Gastroesophageal sphincter (tissue), 4 donors: ENCODE results near the gene SPATA46. TPM values are rescaled to one million over a fixed set of nuclear protein-coding genes. Genes with fewer than 3 reads are reported as not detected.

Experiments used
- ATAC-seq: fragments of 150-250 bp; one replicate; pipeline ENCODE4 v1.9.1; 2016; ENCODE audit warnings: mild to moderate bottlenecking, moderate library complexity
- H3K27ac ChIP-seq, 4 donors: fragments of 200-600 bp; sonication (generic) in 3 of 4; 1 replicate in 3 of 4; 2 replicates in 1 of 4; pipeline ENCODE4 v1.5.1; 2016 to 2019
- H3K27me3 ChIP-seq: fragments of 200-600 bp; sonication (generic); one replicate; pipeline ENCODE4 v1.5.1; 2019
- H3K36me3 ChIP-seq, 2 donors: fragments of 200-600 bp; sonication (generic); one replicate each; pipeline ENCODE4 v1.5.1; 2019; ENCODE audit warnings: control low read depth in 1 of 2
- H3K4me1 ChIP-seq, 3 donors: fragments of 200-600 bp; sonication (generic); 1 replicate in 2 of 3; 2 replicates in 1 of 3; pipeline ENCODE4 v1.5.1; 2016 to 2019; ENCODE audit warnings: control low read depth in 2 of 3
- H3K4me3 ChIP-seq, 2 donors: fragments of 200-600 bp; sonication (generic); one replicate each; pipeline ENCODE4 v1.5.1; 2019; ENCODE audit warnings: mild to moderate bottlenecking in 1 of 2, moderate library complexity in 1 of 2
- H3K9me3 ChIP-seq, 3 donors: fragments of 200-600 bp; sonication (generic); one replicate each; pipeline ENCODE4 v1.5.1; 2017 to 2019; ENCODE audit warnings: control low read depth in 2 of 3
- CTCF ChIP-seq, 4 experiments: fragments of 200-600 bp in 2 of 4; fragments of 450-650 bp in 2 of 4; sonication (generic) in 1 of 4; IDR thresholded peaks; one replicate each; pipeline ENCODE4 v1.5.1; 2017 to 2019; ENCODE audit warnings: antibody characterized with exemption in 4 of 4, mild to moderate bottlenecking in 2 of 4, moderate library complexity in 2 of 4
- EP300 ChIP-seq: sonication (generic); formaldehyde crosslinking; IDR thresholded peaks from one replicate; pipeline ENCODE4 v1.6.1; 2017; ENCODE audit warnings: antibody characterized with exemption, mild to moderate bottlenecking
- POLR2A ChIP-seq, 2 donors: fragments of 450-650 bp; IDR thresholded peaks; one replicate each; pipeline ENCODE4 v1.6.1; 2017; ENCODE audit warnings: antibody characterized with exemption in 2 of 2, mild to moderate bottlenecking in 2 of 2, moderate library complexity in 1 of 2
- POLR2AphosphoS5 ChIP-seq: sonication (generic); formaldehyde crosslinking; IDR thresholded peaks from one replicate; pipeline ENCODE4 v1.6.1; 2017; ENCODE audit warnings: antibody characterized with exemption
- WGBS, 2 donors: methylation state at CpG; one replicate each; pipeline ENCODE4 v1.1.5; 2018; ENCODE audit warnings: low coverage in 1 of 2; 5-methylcytosine and 5-hydroxymethylcytosine counted together
- small RNA-seq, 4 donors: library from RNA; depleted of rRNA; stranded (forward); fragments of <200 nt; gene quantifications; one replicate each; pipeline ENCODE3, GENCODE V24; 2016
- total RNA-seq, 4 donors: library from RNA; depleted of rRNA; stranded (reverse); fragments of >200 nt; gene quantifications; one replicate each; pipeline ENCODE4 v1.1.0, GENCODE V29; 2016

The SPATA46 gene
- total RNA-seq, 4 donors from 2014 or later: not detected

DNA sequence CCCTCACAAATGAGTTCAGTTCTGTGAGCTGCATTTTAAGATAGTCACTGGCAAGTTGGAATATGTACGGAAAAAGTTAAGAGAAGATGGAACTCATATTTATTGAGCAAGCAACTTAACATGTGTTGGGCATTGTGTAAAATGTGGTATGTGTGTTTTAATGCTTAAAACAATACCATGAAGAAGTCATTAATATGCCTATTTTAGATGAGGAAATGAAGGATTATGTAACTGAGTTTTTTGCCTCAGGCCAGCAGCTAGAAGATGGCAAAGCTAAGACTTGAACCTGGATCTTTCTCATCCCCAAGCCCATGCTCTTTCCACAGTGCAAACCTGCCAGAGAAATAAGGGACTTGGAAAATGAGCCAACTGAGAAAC lies 48.9 kb downstream of the SPATA46 start:
- Histone ChIP-seq H3K4me1 (no peaks in the 10 kb centered on the region), H3K36me3 (no peaks in the 10 kb centered on the region), H3K9me3 (no peaks in the 10 kb centered on the region), H3K27me3 (no peaks in the 10 kb centered on the region), H3K27ac (no peak overlapping the region), H3K4me3 (no peak overlapping the region)
- TF ChIP-seq EP300 (no peak), POLR2A (IDR thresholded peaks at IDR 0.05) (no peak), CTCF (IDR thresholded peaks at IDR 0.05) (no peak), POLR2AphosphoS5 (no peak)
- ATAC-seq: no peak
- WGBS, 2 donors: 89 to 100% methylated on average over 1 of the region's 1 CpG

- peak; percentile 50 for ATAC-seq
- 78% methylated on average over 2 of the region's 2 CpGs for WGBS, 2 donors
- H3K36me3 ChIP-seq: no peaks in the 10 kb centered on the region
- no peaks in the 10 kb centered on the region for H3K27me3 ChIP-seq
- TF ChIP-seq POLR2A (IDR thresholded peaks at IDR 0.05) (no peak), POLR2AphosphoS5 (no peak), CTCF (IDR thresholded peaks at IDR 0.05) (no peak), EP300 (no peak)
- H3K4me1 ChIP-seq: no peaks in the 10 kb centered on the region
- no peaks in the 10 kb centered on the region for H3K9me3 ChIP-seq
- H3K27ac ChIP-seq: no peak overlapping the region
- H3K4me3 ChIP-seq: no peak overlapping the region
Observed at GRCh38 chr1:162327144-162327787, 49.4 kb downstream of the SPATA46 start.

DNA sequence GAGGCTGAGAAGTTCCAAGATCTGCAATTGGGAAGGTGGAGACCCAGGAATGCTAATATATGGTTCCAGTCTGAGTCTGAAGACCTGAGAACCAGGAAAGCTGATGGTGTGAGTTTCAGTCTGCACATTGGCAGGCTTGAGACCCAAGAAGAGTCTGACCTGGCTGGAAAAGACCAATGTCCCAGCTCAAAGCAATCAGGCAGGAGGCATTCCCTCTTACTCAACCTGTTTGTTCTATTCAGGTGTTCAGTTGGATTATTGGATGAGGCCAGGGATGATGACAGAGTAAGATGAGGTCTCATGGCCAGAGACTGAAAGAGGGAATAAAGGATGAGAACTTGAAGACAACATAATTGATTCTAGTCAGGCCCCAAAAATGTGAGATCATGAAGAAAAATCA lies 50.1 kb downstream of the SPATA46 start:
- ATAC-seq: no peak
- no peak overlapping the region for H3K4me3 ChIP-seq

DNA sequence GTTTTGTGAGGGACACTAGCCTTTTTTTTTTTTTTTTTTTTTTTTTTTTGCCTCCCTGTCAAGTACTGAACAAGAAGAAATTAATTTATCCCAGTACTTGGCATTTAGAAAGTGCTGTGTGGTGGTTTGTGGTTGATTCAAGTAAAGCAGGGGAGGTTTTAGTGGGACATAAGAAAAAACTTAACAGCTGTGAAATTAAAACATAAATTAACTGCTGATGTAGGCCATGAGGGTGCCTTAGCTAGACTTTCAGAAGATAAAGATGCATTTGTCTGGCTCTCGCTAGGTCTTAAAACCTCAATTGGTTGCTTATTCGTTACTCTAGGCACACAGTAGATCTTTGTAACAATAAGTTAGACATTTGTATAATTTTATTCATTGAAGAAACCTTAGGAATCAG lies 52.3 kb downstream of the SPATA46 start:
- ATAC-seq: no peak
- Histone ChIP-seq H3K4me1 (no peaks in the 10 kb centered on the region), H3K27ac (no peak overlapping the region), H3K36me3 (no peaks in the 10 kb centered on the region), H3K9me3 (no peaks in the 10 kb centered on the region), H3K4me3 (no peak overlapping the region), H3K27me3 (no peaks in the 10 kb centered on the region)
- 74% methylated on average over 2 of the region's 2 CpGs; no CpG with 5 or more reads in 1 of the 2 donors for WGBS, 2 donors
- TF ChIP-seq CTCF (IDR thresholded peaks at IDR 0.05) (no peak), EP300 (no peak), POLR2A (IDR thresholded peaks at IDR 0.05) (no peak), POLR2AphosphoS5 (no peak)

More for the DNA sequence above, 50.1 kb downstream of the SPATA46 start:
- Histone ChIP-seq H3K9me3 (no peaks in the 10 kb centered on the region), H3K36me3 (no peaks in the 10 kb centered on the region), H3K27ac (no peak overlapping the region), H3K4me1 (no peaks in the 10 kb centered on the region), H3K27me3 (no peaks in the 10 kb centered on the region)
- TF ChIP-seq POLR2A (IDR thresholded peaks at IDR 0.05) (no peak), POLR2AphosphoS5 (no peak), EP300 (no peak), CTCF (IDR thresholded peaks at IDR 0.05) (no peak)

Small RNA genes lying within 50 kb of the gene (small RNA-seq; reads per million reads assigned to genes)
- gene MIR556 (0 reads per million in 4 donors), gene RNA5SP61 (0 reads per million in 4 donors)

Other genes starting within 250 kb of the SPATA46 start
- 10 to 100 TPM in 3 of 4 donors, 1 to 10 TPM in 1; 10.0 to 17.5 (median 12.4) TPM for gene C1orf226, start 4.9 kb upstream of the SPATA46 start, total RNA-seq
- gene SH2D1B, start 35.3 kb upstream of the SPATA46 start, total RNA-seq: under 1 TPM in 1 of 4 donors, not detected in 3; 0.10 TPM
- gene UHMK1, start 121.0 kb upstream of the SPATA46 start, total RNA-seq: 10 to 100 TPM; 27.6 to 41.1 (median 32.3) TPM
- gene UAP1, start 184.9 kb upstream of the SPATA46 start, total RNA-seq: 100 to 1,000 TPM in 2 of 4 donors, 10 to 100 TPM in 2; 60.7 to 194 (median 102) TPM